ENCODE data around the gene GRIN3B.

Gene GRIN3B

GRCh38 chr19:1046836-1047695 lies 46.8 kb downstream of the GRIN3B start:
- DNase-seq, result no peak

DNA sequence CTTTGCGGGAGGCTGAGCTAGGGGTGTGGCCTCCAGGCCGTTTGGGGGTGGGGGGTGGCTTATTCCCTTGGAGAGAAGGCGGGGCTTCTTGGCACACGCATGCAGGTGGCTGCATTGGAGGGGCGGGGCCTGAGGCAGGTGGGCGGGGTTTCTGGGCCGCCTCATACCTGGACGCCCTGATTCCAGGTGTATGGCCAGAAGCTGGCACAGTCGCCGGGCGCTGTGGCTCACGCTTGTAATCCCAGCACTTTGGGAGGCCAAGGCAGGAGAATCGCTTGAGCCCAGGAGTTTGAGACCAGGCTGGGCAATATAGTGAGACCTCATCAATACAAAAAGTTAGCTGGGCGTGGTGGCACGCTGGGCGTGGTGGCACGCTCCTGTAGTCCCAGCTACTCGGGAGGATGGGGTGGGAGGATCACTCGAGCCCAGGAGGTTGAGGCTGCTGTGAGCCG lies 47.5 kb downstream of the GRIN3B start:
- DNase-seq, result no peak

DNA sequence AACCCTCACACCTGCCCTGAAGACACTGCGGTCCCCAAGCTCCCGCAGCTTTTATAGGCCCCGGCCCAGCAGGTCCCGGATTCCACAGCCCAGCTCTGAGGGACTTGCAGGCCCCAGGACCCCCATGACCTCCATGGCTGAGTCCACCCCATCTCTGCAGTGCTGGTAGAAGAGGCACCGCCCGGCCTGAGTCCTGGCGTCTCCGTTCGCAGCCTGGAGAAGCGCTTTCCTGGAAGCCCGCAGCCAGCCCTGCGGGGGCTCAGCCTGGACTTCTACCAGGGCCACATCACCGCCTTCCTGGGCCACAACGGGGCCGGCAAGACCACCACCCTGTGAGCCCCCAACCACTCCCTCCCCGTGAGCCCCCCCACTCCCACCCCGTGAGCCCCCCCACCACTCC lies 48.9 kb downstream of the GRIN3B start:
- no peak for DNase-seq

DNA sequence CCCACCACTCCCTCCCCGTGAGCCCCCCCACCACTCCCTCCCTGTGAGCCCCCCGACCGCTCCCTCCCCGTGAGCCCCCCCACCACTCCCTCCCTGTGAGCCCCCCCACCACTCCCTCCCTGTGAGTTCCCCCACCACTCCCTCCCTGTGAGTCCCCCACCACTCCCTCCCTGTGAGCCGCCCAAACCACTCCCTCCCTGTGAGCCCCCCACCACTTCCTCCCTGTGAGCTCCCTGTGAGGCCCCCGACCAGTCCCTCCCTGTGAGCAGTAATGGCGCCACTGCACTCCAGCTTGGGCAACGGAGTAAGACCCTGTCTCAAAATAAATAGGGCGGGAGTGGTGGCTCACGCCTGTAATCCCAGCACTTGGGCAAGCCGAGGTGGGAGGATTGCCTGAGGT lies 49.6 kb downstream of the GRIN3B start:
- no peak for DNase-seq

DNA sequence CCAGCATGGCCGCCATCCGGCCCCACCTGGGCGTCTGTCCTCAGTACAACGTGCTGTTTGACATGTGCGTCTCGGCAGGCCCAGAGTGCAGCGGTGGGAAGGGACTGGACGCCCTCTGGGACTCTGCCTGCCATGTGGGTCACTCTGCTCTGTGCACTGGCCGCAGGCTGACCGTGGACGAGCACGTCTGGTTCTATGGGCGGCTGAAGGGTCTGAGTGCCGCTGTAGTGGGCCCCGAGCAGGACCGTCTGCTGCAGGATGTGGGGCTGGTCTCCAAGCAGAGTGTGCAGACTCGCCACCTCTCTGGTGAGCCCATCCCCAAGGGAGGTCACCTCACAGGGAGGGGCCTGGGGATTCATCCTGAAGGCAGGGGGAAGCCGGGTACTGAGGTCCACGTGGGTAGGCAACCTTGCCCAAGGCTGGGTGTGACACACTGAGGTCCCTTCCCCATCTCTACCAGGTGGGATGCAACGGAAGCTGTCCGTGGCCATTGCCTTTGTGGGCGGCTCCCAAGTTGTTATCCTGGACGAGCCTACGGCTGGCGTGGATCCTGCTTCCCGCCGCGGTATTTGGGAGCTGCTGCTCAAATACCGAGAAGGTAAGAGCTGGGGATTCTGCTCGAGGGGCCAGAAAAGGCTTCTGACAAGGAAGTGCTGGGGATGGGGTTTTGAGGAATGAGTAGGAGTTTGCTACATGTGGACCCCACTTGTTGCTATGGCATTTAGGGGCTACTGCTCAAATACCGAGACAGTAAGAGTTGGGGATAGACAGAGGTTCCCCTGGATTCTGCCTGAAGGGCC lies 51.0 kb downstream of the GRIN3B start:
- no peak for DNase-seq

DNA sequence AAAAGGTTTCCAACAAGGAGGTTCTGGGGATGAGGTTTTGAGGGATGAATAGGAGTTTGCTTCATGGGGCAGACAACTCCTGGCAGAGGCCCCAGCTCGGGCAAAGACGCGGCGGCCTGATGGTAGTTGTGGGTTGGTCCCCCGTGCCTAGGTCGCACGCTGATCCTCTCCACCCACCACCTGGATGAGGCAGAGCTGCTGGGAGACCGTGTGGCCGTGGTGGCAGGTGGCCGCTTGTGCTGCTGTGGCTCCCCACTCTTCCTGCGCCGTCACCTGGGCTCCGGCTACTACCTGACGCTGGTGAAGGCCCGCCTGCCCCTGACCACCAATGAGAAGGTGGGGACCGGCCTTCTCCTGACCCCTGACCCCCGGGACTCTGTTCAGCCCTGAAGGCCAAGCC lies 51.6 kb downstream of the GRIN3B start:
- no peak for DNase-seq

- no peak for DNase-seq
These were observed 52.2 kb downstream of the GRIN3B start for GRCh38 chr19:1052349-1052975.

GRCh38 chr19:1053176-1054101 lies 53.2 kb downstream of the GRIN3B start:
- no peak for DNase-seq

GRCh38 chr19:1054102-1055027 lies 54.1 kb downstream of the GRIN3B start:
- no peak for DNase-seq

DNA sequence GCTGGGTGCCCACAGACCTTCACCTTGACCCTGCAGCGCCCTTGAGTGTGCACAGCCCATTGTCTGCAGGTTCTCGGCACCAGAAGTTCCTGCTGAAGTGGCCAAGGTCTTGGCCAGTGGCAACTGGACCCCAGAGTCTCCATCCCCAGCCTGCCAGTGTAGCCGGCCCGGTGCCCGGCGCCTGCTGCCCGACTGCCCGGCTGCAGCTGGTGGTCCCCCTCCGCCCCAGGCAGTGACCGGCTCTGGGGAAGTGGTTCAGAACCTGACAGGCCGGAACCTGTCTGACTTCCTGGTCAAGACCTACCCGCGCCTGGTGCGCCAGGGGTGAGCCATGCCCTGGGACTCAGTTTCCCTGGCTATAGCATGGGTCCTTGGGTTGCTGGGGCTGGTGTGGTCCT lies 54.8 kb downstream of the GRIN3B start:
- DNase-seq, result no peak

DNA sequence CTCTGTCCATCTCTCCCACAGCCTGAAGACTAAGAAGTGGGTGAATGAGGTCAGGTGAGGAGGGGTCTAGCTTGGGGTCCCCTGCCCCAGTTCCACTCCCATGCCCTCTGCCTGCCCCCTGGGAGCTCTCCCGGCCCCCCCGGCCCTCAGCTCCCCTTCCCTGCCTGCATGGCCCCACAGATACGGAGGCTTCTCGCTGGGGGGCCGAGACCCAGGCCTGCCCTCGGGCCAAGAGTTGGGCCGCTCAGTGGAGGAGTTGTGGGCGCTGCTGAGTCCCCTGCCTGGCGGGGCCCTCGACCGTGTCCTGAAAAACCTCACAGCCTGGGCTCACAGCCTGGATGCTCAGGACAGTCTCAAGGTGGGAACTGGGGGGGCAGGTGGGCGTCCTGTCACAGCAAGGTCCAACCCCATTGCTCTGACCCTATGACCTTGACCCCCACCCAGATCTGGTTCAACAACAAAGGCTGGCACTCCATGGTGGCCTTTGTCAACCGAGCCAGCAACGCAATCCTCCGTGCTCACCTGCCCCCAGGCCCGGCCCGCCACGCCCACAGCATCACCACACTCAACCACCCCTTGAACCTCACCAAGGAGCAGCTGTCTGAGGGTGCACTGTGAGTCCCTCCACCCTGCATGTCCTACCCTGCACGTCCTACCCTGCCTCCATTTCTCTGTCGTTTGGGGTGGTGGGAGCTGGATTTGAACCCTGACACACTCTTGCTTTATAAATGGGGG lies 55.8 kb downstream of the GRIN3B start:
- no peak for DNase-seq

GRCh38 chr19:1057176-1057855 lies 57.1 kb downstream of the GRIN3B start:
- DNase-seq, result no peak

GRCh38 chr19:1058112-1058511 lies 57.9 kb downstream of the GRIN3B start:
- DNase-seq, result no peak
